Loucy (cell line): ENCODE data around the gene CHCT1.
"Not testable (repeated sequence)": the region's sequence is repeated elsewhere in the genome, so short reads cannot be mapped to it uniquely, and the experiment has no call there.

ENCODE experiments used
- H2AFZ ChIP-seq: fragments of 200-600 bp; sonication (generic); 2 replicates; pipeline ENCODE4 v1.6.0; 2016; ENCODE audit warnings: antibody characterized with exemption, mild to moderate bottlenecking, low read length, moderate library complexity
- H3F3A ChIP-seq: fragments of 200-600 bp; 2 replicates; pipeline ENCODE4 v1.6.0; 2016; ENCODE audit warnings: antibody characterized with exemption, low read depth, mild to moderate bottlenecking
- H3K27me3 ChIP-seq: fragments of 200-600 bp; sonication (generic); 2 replicates; pipeline ENCODE4 v1.6.1; 2014; ENCODE audit warnings: low read length, mild to moderate bottlenecking; ENCODE audit not compliant: insufficient read depth, poor library complexity, severe bottlenecking
- H3K36me3 ChIP-seq: fragments of 200-600 bp; sonication (generic); 2 replicates; pipeline ENCODE4 v1.6.1; 2016; ENCODE audit warnings: low read length; ENCODE audit not compliant: insufficient read depth
- H3K4me1 ChIP-seq: fragments of 200-600 bp; sonication (generic); 2 replicates; pipeline ENCODE4 v1.5.1; 2014; ENCODE audit warnings: low read length, mild to moderate bottlenecking; ENCODE audit not compliant: insufficient read depth, poor library complexity, severe bottlenecking
- H3K4me2 ChIP-seq: fragments of 200-600 bp; sonication (generic); 2 replicates; pipeline ENCODE4 v1.6.0; 2014; ENCODE audit warnings: antibody characterized with exemption, low read length, low read depth, mild to moderate bottlenecking; ENCODE audit not compliant: poor library complexity, severe bottlenecking
- H3K4me3 ChIP-seq: fragments of 200-600 bp; sonication (generic); 2 replicates; pipeline ENCODE4 v1.5.1; 2014; ENCODE audit warnings: low read length, mild to moderate bottlenecking, mixed read lengths; ENCODE audit not compliant: poor library complexity, severe bottlenecking
- H3K79me2 ChIP-seq: fragments of 200-600 bp; sonication (generic); 2 replicates; pipeline ENCODE4 v1.6.1; 2014; ENCODE audit warnings: low read length; ENCODE audit not compliant: insufficient read depth
- H3K9ac ChIP-seq: fragments of 200-600 bp; sonication (generic); 2 replicates; pipeline ENCODE4 v1.6.0; 2014; ENCODE audit warnings: mild to moderate bottlenecking, low read depth, low read length, moderate library complexity; ENCODE audit not compliant: poor library complexity, severe bottlenecking
- H3K9me2 ChIP-seq: fragments of 200-600 bp; sonication (generic); replicated peaks from 2 replicates; pipeline ENCODE4 v1.6.1; 2016; ENCODE audit warnings: low read depth, low read length, mixed read lengths
- H3K9me3 ChIP-seq: fragments of 200-600 bp; sonication (generic); 2 replicates; pipeline ENCODE4 v1.6.1; 2014; ENCODE audit warnings: mild to moderate bottlenecking, antibody characterized with exemption, low read length, low read depth; ENCODE audit not compliant: insufficient read depth
- H4K20me1 ChIP-seq: fragments of 200-600 bp; sonication (generic); 2 replicates; pipeline ENCODE4 v1.6.0; 2014; ENCODE audit warnings: antibody characterized with exemption, low read length, mild to moderate bottlenecking; ENCODE audit not compliant: insufficient read depth, poor library complexity, severe bottlenecking
- EZH2phosphoT487 ChIP-seq: fragments of 200-600 bp; IDR thresholded peaks from 2 replicates; pipeline ENCODE4 v1.6.1; 2018; ENCODE audit warnings: antibody characterized with exemption, mild to moderate bottlenecking, moderate library complexity, borderline replicate concordance
- TF ChIP-seq, protein P1 (sequence below): fragments of 200-600 bp; sonication (generic); conservative IDR thresholded peaks from 2 replicates; pipeline ENCODE4 v1.5.1; 2014; ENCODE audit warnings: mild to moderate bottlenecking, antibody characterized with exemption, low read length

CHCT1 gene

DNA sequence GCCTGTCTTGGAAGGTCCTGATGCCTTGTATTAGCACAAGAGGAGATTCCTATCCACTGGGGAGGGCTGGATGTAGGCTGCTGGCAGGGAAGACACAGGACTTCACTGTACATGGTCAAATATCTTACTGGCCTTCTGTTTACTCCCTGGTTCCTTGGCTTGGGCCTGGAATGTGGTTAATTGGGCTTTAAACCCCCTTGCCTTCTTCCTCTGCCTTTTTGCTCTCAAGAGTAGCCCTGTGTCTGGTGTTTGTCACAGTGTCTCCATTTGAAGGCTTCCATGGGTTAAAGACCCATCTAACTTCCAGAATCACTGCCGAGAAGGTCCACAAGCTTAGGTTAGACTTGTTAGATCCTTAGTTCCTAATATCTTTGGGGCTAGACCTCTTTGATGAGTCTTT, 7.1 kb upstream of the CHCT1 start:
- H3K36me3 ChIP-seq = no peaks in the 10 kb centered on the region
- H3K4me2 ChIP-seq = no peak overlapping the region
- H3K4me3 ChIP-seq = no peak overlapping the region
- no peak overlapping the region for H2AFZ ChIP-seq
- H3F3A ChIP-seq = no peaks in the 10 kb centered on the region
- H3K9ac ChIP-seq = no peak overlapping the region
- no peaks in the 10 kb centered on the region for H3K9me2 ChIP-seq
- no peaks in the 10 kb centered on the region for H3K27me3 ChIP-seq
- no peaks in the 10 kb centered on the region for H3K79me2 ChIP-seq
- no peak for TF ChIP-seq EZH2phosphoT487
- TF ChIP-seq, protein P1, sequence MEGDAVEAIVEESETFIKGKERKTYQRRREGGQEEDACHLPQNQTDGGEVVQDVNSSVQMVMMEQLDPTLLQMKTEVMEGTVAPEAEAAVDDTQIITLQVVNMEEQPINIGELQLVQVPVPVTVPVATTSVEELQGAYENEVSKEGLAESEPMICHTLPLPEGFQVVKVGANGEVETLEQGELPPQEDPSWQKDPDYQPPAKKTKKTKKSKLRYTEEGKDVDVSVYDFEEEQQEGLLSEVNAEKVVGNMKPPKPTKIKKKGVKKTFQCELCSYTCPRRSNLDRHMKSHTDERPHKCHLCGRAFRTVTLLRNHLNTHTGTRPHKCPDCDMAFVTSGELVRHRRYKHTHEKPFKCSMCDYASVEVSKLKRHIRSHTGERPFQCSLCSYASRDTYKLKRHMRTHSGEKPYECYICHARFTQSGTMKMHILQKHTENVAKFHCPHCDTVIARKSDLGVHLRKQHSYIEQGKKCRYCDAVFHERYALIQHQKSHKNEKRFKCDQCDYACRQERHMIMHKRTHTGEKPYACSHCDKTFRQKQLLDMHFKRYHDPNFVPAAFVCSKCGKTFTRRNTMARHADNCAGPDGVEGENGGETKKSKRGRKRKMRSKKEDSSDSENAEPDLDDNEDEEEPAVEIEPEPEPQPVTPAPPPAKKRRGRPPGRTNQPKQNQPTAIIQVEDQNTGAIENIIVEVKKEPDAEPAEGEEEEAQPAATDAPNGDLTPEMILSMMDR = no peak
- H3K4me1 ChIP-seq = no peaks in the 10 kb centered on the region
- H3K9me3 ChIP-seq = no peaks in the 10 kb centered on the region
- no peaks in the 10 kb centered on the region for H4K20me1 ChIP-seq

DNA sequence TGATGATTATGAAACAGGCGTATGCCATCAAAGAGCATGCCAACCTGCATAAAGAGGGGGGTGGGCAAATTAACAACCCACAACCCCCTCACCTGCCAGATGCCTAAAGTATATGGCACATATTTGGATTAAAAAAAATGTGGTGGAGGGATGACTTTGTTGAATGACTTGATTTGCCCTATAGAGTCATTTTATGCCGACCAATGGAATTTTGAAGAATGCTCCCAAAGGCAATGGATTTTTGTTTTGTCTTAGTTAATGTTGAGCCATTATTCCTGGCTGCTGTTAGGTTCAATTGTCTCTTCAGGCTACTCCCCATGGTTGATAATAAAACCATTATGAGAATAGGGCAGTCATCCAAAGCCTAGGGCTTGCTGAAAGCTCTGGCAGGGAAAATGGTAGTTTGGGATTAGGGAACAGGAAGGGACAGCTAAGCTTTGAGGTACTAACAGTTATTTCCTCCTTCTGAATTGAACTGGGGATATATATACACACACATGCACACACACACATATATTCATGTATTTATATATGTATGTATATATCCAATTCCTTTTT, 5.8 kb upstream of the CHCT1 start:
- Histone ChIP-seq H3F3A (no peaks in the 10 kb centered on the region), H3K4me1 (no peaks in the 10 kb centered on the region), H2AFZ (no peak overlapping the region), H3K36me3 (no peaks in the 10 kb centered on the region), H3K4me3 (no peak overlapping the region), H3K4me2 (no peak overlapping the region), H3K9me3 (no peaks in the 10 kb centered on the region), H3K9ac (no peak overlapping the region), H3K9me2 (no peaks in the 10 kb centered on the region), H4K20me1 (no peaks in the 10 kb centered on the region), H3K27me3 (no peaks in the 10 kb centered on the region), H3K79me2 (no peaks in the 10 kb centered on the region)
- TF ChIP-seq, protein P1 = no peak
- TF ChIP-seq EZH2phosphoT487 = no peak

DNA sequence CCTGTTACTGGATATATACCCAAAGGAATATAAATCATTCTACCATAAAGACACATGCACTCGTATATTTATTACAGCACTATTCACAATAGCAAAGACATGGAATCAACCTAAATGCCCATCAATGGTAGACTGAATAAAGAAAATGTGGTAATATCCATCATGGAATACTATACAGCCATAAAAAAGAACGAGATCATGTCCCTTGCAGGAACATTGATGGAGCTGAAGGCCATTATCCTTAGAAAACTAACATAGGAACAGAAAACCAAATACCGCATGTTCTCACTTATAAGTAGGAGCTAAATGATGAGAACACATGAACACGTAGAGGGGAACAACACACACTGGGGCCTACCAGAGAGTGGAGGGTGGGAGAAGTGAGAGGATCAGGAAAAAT, 3.3 kb upstream of the CHCT1 start:
- H3K79me2 ChIP-seq, H3K4me3 ChIP-seq, H3K36me3 ChIP-seq, H3K4me2 ChIP-seq, H4K20me1 ChIP-seq, H3K4me1 ChIP-seq, H3K9me3 ChIP-seq, H2AFZ ChIP-seq, H3K9ac ChIP-seq, H3K27me3 ChIP-seq, H3K9me2 ChIP-seq, H3F3A ChIP-seq: not testable (repeated sequence)

- H4K20me1 ChIP-seq, H2AFZ ChIP-seq, H3K4me3 ChIP-seq, H3K4me1 ChIP-seq, H3F3A ChIP-seq, H3K9me3 ChIP-seq, H3K27me3 ChIP-seq, H3K9ac ChIP-seq, H3K9me2 ChIP-seq, H3K4me2 ChIP-seq, H3K79me2 ChIP-seq, H3K36me3 ChIP-seq: not testable (repeated sequence)
Observed at GRCh38 chr17:60419875-60420274, 2.4 kb upstream of the CHCT1 start.
